ENCODE data around the gene ATP11C. TPM values are rescaled to one million over a fixed set of nuclear protein-coding genes. Genes with fewer than 3 reads are reported as not detected.
"Not testable (repeated sequence)": the region's sequence is repeated elsewhere in the genome, so short reads cannot be mapped to it uniquely, and the experiment has no call there.

ATP11C gene
- total and polyA plus RNA-seq, 12 donors: 1.8 to 8.5 (median 2.9) TPM

GRCh38 chrX:139967300-139967699 is 34.4 kb upstream of the ATP11C start:
- no peak overlapping the region for H3K27ac ChIP-seq
- no peaks in the 10 kb centered on the region for H3K36me3 ChIP-seq
- H3K9me3 ChIP-seq: no peaks in the 10 kb centered on the region
- H3K4me3 ChIP-seq: no peak overlapping the region
- WGBS, 2 donors: 58 to 70% methylated on average over 4 of the region's 4 CpGs
- TF ChIP-seq CTCF (IDR thresholded peaks at IDR 0.05): peak in 2 of 9 donors; percentile 12 to 24
- intact Hi-C loops (cut with DNase I): no loop called here
- no peaks in the 10 kb centered on the region for H3K4me1 ChIP-seq
- no peak for DNase-seq
- H3K27me3 ChIP-seq: peaks cover 0 to 21% (median 0%) of the 10 kb centered on the region in 7 donors
- no peak for ATAC-seq

- H3K9me3 ChIP-seq; ATAC-seq; intact Hi-C loops (cut with DNase I); H3K36me3 ChIP-seq; DNase-seq; H3K4me3 ChIP-seq; H3K27ac ChIP-seq; H3K4me1 ChIP-seq: not testable (repeated sequence)
- H3K27me3 ChIP-seq: peaks cover 0 to 15% (median 0%) of the 10 kb centered on the region in 7 donors
- WGBS, 2 donors: 61 to 65% methylated on average over 3 of the region's 3 CpGs
- TF ChIP-seq CTCF (IDR thresholded peaks at IDR 0.05): peak in 2 of 9 donors; percentile 21 to 29
Measured at GRCh38 chrX:139966159-139966558, 33.3 kb upstream of the ATP11C start.

- Histone ChIP-seq H3K36me3 (no peaks in the 10 kb centered on the region), H3K9me3 (no peaks in the 10 kb centered on the region), H3K27ac (no peak within 1 kb of the TSS), H3K27me3 (peaks cover 0 to 11% (median 0%) of the 10 kb centered on the region in 7 donors), H3K4me1 (no peaks in the 10 kb centered on the region), H3K4me3 (no peak within 1 kb of the TSS)
- ATAC-seq (no peak), DNase-seq (no peak)
- intact Hi-C loops (cut with DNase I): no loop called here
- WGBS, 2 donors: 88 to 93% methylated on average over 7 of the region's 7 CpGs
- no peak for TF ChIP-seq CTCF (IDR thresholded peaks at IDR 0.05)
Measured at GRCh38 chrX:139965421-139965820, 32.6 kb upstream of the ATP11C start, which contains the start of gene CXorf66. Gene CXorf66, minus strand, starts transcription at chrX:139965521. Its CDS starts 25 bp downstream, at chrX:139965496.

GRCh38 chrX:139961091-139961490 is 28.2 kb upstream of the ATP11C start:
- DNase-seq; H3K9me3 ChIP-seq; ATAC-seq; intact Hi-C loops (cut with DNase I); H3K27ac ChIP-seq; H3K27me3 ChIP-seq; H3K4me3 ChIP-seq; H3K4me1 ChIP-seq; H3K36me3 ChIP-seq: not testable (repeated sequence)
- 37 to 59% methylated on average over 2 of the region's 2 CpGs for WGBS, 2 donors

- Histone ChIP-seq H3K4me1 (no peaks in the 10 kb centered on the region), H3K36me3 (no peaks in the 10 kb centered on the region), H3K9me3 (no peaks in the 10 kb centered on the region), H3K27me3 (peaks cover 0 to 9% (median 0%) of the 10 kb centered on the region in 7 donors), H3K4me3 (no peak overlapping the region), H3K27ac (no peak overlapping the region)
- no peak for DNase-seq
- WGBS, 2 donors: 59 to 73% methylated on average over 3 of the region's 3 CpGs
- ATAC-seq: no peak
- TF ChIP-seq CTCF (IDR thresholded peaks at IDR 0.05): no peak
- intact Hi-C loops (cut with DNase I): no loop called here
Measured at GRCh38 chrX:139949703-139950102, 16.9 kb upstream of the ATP11C start.

Measured in heart right ventricle (tissue), 16 donors.